NCI-H1092 treated with DMSO at 0.1 percent for 48 hours (cell line): ENCODE data around the gene FTO.
"Not testable (repeated sequence)": the region's sequence is repeated elsewhere in the genome, so short reads cannot be mapped to it uniquely, and the experiment has no call there.

Experiments used
- DNase-seq: peaks from one replicate; lab custom pipeline; 2025; lab: John Stamatoyannopoulos, UW

FTO gene

GRCh38 chr16:53703590-53704444 is at the start of gene FTO, which contains the start of gene RPGRIP1L:
Gene FTO (plus strand): TSS chr16:53704156.
Gene RPGRIP1L (minus strand): TSS chr16:53703859. CDS start chr16:53700723, 3,136 bp downstream.
- DNase-seq = peak; percentile 99

DNA sequence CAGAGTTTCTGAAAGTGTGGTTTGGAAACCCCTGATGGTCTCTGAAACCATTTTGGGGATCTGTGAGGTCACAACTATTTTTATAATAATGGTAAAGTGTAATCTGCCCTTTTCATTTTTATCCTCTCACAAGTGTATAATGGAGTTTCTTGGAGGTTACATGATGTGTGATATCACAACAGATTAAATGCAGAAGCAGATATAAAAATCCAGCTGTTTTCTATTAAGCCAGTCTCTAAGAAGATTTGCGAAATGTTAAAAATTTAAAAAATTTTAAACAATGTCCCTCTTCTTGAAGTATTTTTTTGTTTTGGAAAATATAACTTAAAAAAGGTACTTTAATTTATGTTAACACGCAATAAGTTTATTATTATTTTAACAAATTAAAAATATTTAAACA is 49.0 kb upstream of the FTO start:
- no peak for DNase-seq

- DNase-seq = no peak
Observed at GRCh38 chr16:53662072-53662471, 41.9 kb upstream of the FTO start.

DNA sequence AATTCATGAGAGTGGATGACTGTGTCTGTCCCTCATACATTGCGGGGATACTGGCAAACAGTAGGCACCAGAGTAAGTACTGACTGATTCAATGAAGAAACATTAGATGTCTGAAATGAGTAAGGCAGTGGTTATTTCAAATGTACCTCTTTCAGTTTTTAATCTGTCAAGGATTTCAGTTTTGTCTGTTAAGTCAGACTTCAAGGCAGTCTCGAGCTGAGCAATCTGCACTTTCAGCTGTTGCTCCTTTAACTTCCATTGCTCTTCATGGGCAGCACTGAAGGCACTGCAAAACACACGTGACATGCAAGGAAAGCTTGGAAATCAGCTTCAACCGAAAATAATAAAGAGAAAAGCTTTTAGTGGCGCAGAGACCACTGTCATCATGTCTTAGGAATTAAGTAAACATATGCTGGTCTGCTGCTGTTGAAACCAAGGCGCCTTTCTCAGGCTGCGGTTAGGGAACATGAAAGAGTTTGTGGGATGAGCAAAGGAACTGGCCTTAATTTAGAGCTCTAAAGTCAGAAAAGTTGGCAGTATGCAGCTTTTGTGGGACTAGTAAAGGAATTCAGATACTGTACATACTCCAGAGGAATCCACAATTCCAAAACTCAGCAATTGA is 39.1 kb upstream of the FTO start:
- no peak for DNase-seq

DNA sequence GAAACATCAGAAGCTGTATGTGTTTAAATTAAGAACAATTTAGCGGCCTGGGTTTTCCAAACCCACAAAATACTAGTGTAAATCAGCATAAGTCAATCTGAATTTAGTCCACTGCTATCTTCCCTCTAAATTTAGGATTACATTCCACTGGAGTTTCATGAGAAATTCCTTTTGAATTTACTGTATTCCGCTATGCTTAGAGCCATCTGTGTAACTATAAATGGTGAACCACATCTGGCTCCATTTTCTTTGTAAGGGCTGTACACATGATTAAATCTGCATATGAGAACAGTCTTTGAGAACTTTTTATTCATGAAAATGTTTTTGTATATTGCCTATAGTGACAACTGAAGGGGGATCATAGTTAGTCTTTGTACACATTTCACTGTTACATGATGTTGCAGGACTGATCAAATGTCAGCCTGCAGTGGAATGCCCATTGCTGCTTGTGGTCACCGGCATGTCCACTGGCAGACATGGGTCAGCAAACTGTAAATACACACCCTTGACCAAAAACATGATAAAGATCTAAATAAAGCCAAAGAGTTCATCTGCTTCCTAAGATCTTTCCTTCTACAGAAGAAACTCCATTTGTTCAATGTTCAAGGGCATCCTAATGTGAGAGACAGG is 37.1 kb upstream of the FTO start:
- no peak for DNase-seq

DNA sequence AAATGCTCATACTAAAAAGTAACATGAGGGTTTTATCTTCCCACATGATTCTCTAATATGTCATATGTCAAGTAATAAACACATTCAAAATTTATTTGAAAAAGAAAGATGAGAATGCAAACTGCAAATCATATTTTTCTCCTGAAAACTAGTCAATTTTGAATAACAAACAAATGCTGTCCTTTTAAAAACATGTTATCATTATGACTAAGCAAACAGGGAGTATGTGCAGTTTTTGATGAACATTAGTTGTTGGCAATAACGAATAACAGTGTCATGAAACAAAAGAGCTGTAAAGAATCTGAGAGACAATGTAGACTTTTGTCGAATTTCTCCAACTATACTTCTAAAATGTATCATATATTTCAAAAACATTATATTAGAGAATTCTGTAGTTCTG is 35.1 kb upstream of the FTO start:
- no peak for DNase-seq

DNA sequence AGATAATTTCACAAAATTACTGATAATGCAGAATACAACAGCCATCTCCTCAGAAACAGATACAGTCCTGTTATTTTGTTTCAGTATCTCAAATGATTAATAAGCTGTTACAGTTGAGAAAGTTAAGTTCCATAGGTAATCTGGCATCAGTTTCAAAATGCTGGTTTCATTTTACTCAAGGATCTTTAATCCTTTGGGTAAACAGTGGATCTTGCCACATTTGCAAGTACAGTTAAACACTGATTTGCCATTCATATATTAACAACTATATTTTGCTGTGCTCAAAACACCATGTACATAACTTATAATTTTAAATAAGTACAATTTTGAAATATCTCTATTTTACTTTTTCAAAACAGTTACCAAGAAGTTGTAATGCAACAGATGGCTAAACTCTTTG is 31.5 kb upstream of the FTO start:
- no peak for DNase-seq

DNA sequence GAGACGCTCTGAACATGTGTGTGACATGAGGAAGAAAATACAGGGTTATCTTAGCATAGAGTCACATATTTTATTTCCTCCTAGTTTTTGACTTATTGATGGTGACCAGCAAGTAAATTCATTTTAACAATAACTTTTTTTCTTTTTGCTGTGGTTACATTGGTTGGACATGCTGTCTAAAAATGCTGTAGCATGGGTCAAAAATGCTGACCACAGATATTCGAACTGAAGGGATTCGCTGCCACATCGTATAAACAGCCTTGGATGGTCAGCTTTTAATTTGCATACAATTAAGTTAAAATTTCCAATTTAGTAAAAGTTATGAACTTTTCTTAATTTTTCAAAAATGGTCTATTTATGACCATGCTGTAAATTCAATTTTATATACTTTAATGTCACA is 30.8 kb upstream of the FTO start:
- DNase-seq = no peak

DNA sequence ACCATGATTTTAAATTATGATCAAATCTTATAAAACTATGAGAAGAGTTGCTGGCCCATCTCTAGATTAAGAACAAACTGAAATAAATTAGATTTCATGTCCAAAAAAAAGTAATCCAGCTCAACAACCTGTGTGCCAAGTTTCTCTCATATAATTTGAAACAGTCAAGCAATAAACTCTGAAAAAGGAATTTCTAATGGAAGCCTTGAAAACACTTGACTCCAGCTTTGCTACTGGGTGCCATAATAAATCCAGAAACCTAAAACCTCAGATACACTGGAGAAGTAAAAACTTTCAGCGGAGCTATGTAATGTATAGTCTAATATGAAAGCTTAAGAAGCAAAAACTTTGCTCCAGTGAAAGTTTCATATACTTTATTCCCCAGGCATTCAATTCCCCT is 25.8 kb upstream of the FTO start:
- DNase-seq = no peak

DNA sequence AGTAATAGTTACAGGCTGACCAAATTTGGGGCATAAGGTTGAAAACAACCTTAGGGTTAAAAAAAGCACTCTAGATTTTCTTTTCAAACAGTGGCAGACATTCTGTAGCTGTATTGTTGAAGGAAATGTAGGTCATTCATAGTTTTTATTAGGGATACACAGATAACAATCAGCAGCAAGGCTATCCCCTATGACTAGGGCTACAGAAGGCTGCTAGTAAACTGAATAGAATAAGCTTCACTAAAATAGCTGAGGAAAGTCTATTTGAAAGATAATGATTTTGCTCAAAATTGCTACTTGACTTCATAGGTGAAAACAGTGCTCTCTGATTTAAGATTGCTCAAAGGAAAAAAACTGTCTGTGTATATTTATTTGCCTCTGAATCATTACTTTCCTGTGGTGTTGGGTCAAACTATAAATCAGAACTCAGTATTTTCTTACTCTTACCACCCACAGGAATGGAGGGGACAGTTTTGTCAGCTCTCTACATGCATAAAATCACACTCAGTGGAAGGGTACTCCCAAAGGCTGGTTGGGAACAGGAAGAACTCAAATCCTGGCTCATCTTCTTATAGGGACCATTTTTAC is 25.1 kb upstream of the FTO start:
- no peak for DNase-seq

GRCh38 chr16:53680756-53681155 is 23.2 kb upstream of the FTO start:
- no peak for DNase-seq

- DNase-seq = no peak
Observed at GRCh38 chr16:53681354-53681753, 22.6 kb upstream of the FTO start.

- not testable (repeated sequence) for DNase-seq
Observed at GRCh38 chr16:53685334-53685733, 18.6 kb upstream of the FTO start.

DNA sequence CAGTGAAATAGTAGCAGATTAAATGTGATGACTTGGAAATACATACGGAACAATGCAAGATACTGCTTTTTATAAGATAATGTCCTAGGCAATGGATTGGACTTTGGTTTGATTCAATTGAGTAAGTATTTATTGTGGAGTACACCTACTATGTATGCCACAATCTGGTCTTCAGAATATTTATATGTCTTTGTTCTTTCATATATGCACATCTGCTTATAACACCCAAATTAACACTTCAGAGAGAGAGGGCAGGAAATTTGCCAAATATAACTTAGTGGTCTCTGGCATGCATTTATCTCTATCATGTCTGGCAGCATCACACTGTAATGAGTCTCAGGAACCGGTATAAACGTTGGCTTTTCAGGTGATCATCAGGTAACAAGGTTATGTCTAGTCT is 17.2 kb upstream of the FTO start:
- no peak for DNase-seq

DNA sequence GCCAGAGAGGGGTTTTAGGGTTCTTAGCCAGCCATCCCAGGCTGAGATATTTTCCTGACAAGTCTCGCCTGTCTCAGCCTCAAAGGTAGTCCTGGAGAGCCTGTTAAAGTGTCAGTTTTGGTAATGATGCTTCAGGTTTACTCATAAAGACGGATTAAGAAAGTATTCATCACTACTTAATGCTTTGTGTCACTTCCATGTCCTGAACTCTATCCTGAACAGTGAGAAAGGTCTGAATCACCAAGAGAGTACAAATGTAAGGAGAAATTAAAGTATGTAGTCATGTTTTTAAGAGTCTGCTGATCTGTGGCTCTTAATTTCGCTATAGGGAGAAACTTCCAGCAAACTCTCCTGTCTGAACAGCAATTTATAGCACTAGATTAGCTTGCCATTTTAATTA is 14.3 kb upstream of the FTO start:
- DNase-seq = no peak

DNA sequence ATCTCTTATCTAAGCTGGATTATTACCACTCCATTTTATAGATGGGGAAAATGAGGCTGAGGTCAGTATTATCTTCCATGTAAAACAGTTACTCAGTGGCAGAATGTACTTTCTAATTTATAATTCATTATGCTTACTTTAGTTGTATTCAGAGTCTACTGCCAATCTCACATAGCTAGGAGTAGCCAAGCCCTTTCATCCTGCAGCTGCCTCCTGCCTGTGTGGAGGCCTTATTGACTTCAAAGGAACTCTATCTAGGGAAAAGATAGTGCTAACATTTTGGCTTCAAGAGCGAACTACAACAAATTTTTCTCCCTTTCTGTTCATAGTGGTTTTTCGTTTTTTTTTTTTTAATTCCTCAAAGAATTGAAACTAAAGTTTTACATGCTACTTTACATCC is 13.2 kb upstream of the FTO start:
- no peak for DNase-seq

DNA sequence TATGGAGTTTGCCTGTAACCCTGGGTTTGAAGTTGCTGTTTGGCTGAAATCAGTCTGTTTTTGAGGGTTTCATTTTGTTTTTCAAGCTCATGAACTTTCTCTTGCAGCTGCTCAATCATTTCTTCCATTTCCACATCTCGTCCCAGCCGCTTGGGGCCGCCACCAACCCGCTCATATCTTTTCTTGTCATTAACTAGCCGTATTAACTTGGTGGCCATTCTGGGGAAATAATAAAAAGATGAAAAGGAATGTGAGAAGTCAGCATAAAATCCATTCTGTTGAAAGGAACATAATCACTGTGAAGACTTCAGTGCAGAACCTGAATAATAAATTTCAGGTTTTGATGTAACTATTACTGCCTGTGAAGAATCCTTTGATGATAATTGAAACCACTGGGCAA is 11.8 kb upstream of the FTO start:
- no peak for DNase-seq

GRCh38 chr16:53693320-53693719 is 10.6 kb upstream of the FTO start:
- DNase-seq = no peak

- DNase-seq = no peak
Observed at GRCh38 chr16:53695070-53695469, 8.9 kb upstream of the FTO start.

DNA sequence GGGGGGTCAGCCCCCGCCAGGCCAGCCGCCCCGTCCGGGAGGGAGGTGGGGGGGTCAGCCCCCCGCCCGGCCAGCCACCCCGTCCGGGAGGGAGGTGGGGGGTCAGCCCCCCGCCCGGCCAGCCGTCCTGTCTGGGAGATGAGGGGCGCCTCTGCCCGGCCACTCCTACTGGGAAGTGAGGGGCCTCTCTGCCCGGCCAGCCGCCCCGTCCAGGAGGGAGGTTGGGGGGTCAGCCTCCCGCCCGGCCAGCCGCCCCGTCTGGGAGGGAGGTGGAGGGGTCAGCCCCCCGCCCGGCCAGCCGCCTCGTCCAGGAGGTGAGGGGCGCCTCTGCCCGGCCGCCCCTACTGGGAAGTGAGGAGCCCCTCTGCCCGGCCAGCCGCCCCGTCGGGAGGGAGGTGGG is 5.7 kb upstream of the FTO start:
- not testable (repeated sequence) for DNase-seq

- no peak for DNase-seq
Observed at GRCh38 chr16:53704445-53704813, 473 bp downstream of the FTO start.

DNA sequence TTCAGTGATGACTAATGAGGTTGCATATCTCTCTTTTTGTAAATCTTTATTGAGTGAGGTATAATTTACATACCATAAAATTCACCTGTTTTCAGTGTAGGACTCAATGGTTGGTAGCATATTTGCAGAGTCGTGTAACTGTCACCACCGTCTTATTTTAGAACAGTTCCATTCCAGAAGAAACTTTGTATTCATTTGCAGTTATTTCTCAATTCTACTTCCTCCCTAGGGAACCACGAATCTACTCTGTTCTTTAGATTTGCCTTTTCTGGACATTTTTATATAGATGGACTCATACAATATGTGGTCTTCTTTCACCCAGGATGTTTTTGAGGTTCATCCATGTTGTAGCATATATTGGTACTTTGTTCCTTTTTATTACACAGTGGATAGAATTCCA is 3.7 kb downstream of the FTO start:
- DNase-seq = no peak

DNA sequence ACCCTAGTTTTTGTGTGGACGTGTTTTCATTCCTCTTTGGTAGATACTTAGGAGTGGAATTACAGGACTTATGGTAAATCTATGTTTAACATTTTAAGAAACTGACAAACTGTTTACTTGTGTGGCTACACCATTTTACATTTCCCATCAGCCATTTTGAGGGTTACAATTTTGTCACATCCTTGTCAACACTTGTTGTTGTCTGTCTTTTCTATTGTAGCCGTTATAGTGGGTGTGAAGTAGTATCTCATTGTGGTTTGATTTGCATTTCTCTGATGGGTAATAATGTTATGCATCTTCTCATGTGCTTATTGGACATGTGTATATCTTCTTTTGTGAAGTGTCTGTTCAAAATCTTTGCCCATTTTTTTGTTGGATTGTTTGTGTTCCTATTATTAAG is 4.5 kb downstream of the FTO start:
- DNase-seq = no peak
